K562 (cell line): Measurements from ENCODE around the gene RPS19. TPM values are rescaled to one million over a fixed set of nuclear protein-coding genes. Genes with fewer than 3 reads are reported as not detected.

Source experiments
- ATAC-seq: fragments of 200-7000 bp; cut with Tn5 transposase; 3 replicates; pipeline ENCODE4 v1.9.1; 2020; ENCODE audit warnings: moderate library complexity
- BruUV-seq: library from RNA; stranded (reverse); fragments of 400-500 nt; replicated peaks from 2 replicates; lab custom pipeline; 2021; lab: Mats Ljungman, UMichigan
- CTCF ChIA-PET: fragments of 300-600 bp; formaldehyde crosslinking; extraction: SDS; loops from one replicate; lab custom pipeline; 2021; ENCODE audit warnings: low intra/inter-chr PET ratio; lab: Yijun Ruan, JAX
- POLR2A ChIA-PET: fragments of 300-600, 350-650 bp; sonication (Branson Sonifier 250); formaldehyde crosslinking; extraction: SDS; loops from one replicate; lab custom pipeline; 2021; ENCODE audit warnings: antibody characterized with exemption, inconsistent platforms; lab: Yijun Ruan, JAX
- DNase-seq, 4 experiments: peaks; one replicate each; pipeline versions ENCODE4 v3.0.0 to v3.0.0-alpha.2; 2011 to 2018; ENCODE audit warnings: low spot score in 3 of 4, mixed read lengths in 3 of 4; ENCODE audit errors: extremely low read depth in 1 of 4
- FAIRE-seq: peaks from 2 replicates; lab custom pipeline; 2011; peaks lifted over from hg19 to GRCh38; lab: Jason Lieb, UNC
- H2AFZ ChIP-seq: 2 replicates; pipeline ENCODE4 v1.6.0; 2011; ENCODE audit warnings: low read depth, low read length, control low read depth, inconsistent platforms
- H3K27ac ChIP-seq: fragments of 200-600 bp; 3 replicates; pipeline ENCODE4 v1.8.0; 2011; ENCODE audit warnings: low read depth, mild to moderate bottlenecking, control low read depth, inconsistent platforms, low read length, moderate library complexity, mixed read lengths; ENCODE audit errors: extremely low read depth
- H3K27me3 ChIP-seq, 2 experiments: fragments of 300-600 bp in 1 of 2; 2 replicates in 1 of 2; 3 replicates in 1 of 2; pipeline versions ENCODE4 v1.6.0 to v1.8.0; 2011; ENCODE audit warnings: inconsistent platforms in 2 of 2, low read length in 2 of 2, mild to moderate bottlenecking in 1 of 2, mixed read lengths in 1 of 2, moderate library complexity in 1 of 2; ENCODE audit not compliant: control insufficient read depth in 2 of 2, insufficient read depth in 2 of 2
- H3K36me3 ChIP-seq: fragments of 300-600 bp; 3 replicates; pipeline ENCODE4 v1.8.0; 2011; ENCODE audit warnings: mild to moderate bottlenecking, low read length, inconsistent platforms; ENCODE audit not compliant: control insufficient read depth, insufficient read depth
- H3K4me1 ChIP-seq, 2 experiments: fragments of 200-600 bp in 1 of 2; replicated peaks in 1 of 2; 2 replicates in 1 of 2; 3 replicates in 1 of 2; pipeline versions ENCODE4 v1.5.1 to v1.8.0; 2011; ENCODE audit warnings: inconsistent platforms in 2 of 2, low read length in 2 of 2, mild to moderate bottlenecking in 1 of 2, mixed read lengths in 1 of 2, moderate library complexity in 1 of 2; ENCODE audit not compliant: control insufficient read depth in 2 of 2, insufficient read depth in 2 of 2
- H3K4me2 ChIP-seq: 2 replicates; pipeline ENCODE4 v1.6.1; 2011; ENCODE audit warnings: low read length, control low read depth, inconsistent platforms, mixed read lengths; ENCODE audit not compliant: insufficient read depth
- H3K4me3 ChIP-seq: fragments of 200-600 bp; sonication (generic), shearing (Covaris generic); 2 replicates; pipeline ENCODE4 v1.5.1; 2016; ENCODE audit warnings: control low read depth, inconsistent platforms
- H3K79me2 ChIP-seq: fragments of 200-600 bp; 3 replicates; pipeline ENCODE4 v1.8.0; 2011; ENCODE audit warnings: low read length, inconsistent platforms; ENCODE audit not compliant: control insufficient read depth, insufficient read depth
- H3K9ac ChIP-seq, 2 experiments: 2 replicates each; pipeline versions ENCODE4 v1.6.0 to v1.6.1; 2011; ENCODE audit warnings: low read depth in 2 of 2, low read length in 2 of 2, control low read depth in 1 of 2, inconsistent platforms in 1 of 2, mild to moderate bottlenecking in 1 of 2, mixed read lengths in 1 of 2; ENCODE audit not compliant: insufficient read depth in 1 of 2
- H3K9me1 ChIP-seq: one replicate; pipeline ENCODE4 v1.6.0; 2011; ENCODE audit warnings: inconsistent platforms, mild to moderate bottlenecking, low read length, moderate library complexity; ENCODE audit not compliant: control insufficient read depth, insufficient read depth
- H3K9me3 ChIP-seq: replicated peaks from 2 replicates; pipeline ENCODE4 v1.5.1; 2011; ENCODE audit warnings: low read depth, low read length, inconsistent platforms; ENCODE audit not compliant: control insufficient read depth, insufficient read depth
- H4K20me1 ChIP-seq: replicated peaks from 2 replicates; pipeline ENCODE4 v1.6.1; 2011; ENCODE audit warnings: low read length, inconsistent platforms, mixed read lengths; ENCODE audit not compliant: control insufficient read depth, insufficient read depth
- CSDE1 ChIP-seq, 2 experiments: fragments of 450-650 bp; IDR thresholded peaks; 2 replicates each; pipeline ENCODE4 v1.6.1; 2016; ENCODE audit warnings: mild to moderate bottlenecking in 1 of 2
- MAX ChIP-seq: sonication (generic); formaldehyde crosslinking; IDR thresholded peaks from 2 replicates; pipeline ENCODE4 v1.9.0; 2022; ENCODE audit warnings: mild to moderate bottlenecking, missing genetic modification reagents
- NR2F6 ChIP-seq: fragments of 450-650 bp; formaldehyde crosslinking; IDR thresholded peaks from 2 replicates; pipeline ENCODE4 v1.4.0; 2020; ENCODE audit warnings: mild to moderate bottlenecking
- PHB ChIP-seq: fragments of 250-450 bp; sonication (Bioruptor Pico); IDR thresholded peaks from 2 replicates; pipeline ENCODE4 v1.5.0; 2021
- POLR2G ChIP-seq: fragments of 200-400 bp; formaldehyde crosslinking; IDR thresholded peaks from 2 replicates; pipeline ENCODE4 v1.6.1; 2017; ENCODE audit warnings: low read depth, mild to moderate bottlenecking, antibody characterized with exemption, low read length, moderate library complexity
- RBFOX2 ChIP-seq: fragments of 200-400 bp; formaldehyde crosslinking; IDR thresholded peaks from 2 replicates; pipeline ENCODE4 v1.6.1; 2017; ENCODE audit warnings: low read depth, mild to moderate bottlenecking, low read length, moderate library complexity
- ZBTB43 ChIP-seq: sonication (generic); formaldehyde crosslinking; IDR thresholded peaks from 2 replicates; pipeline ENCODE4 v1.8.0; 2023; ENCODE audit warnings: mild to moderate bottlenecking, missing genetic modification reagents
- WGBS: fragments of 100-300 bp; shearing (Covaris generic); methylation state at CpG from one replicate; pipeline ENCODE4 v1.1.6; 2016; ENCODE audit warnings: low coverage, mixed read lengths; ENCODE audit not compliant: insufficient coverage; ENCODE audit errors: missing lambda C conversion rate; 5-methylcytosine and 5-hydroxymethylcytosine counted together
- in situ Hi-C: fragments of 300-500 bp; cut with MboI; formaldehyde crosslinking; loops from 4 replicates; pipeline ENCODE4 v1.15.0; 2018; ENCODE audit warnings: inconsistent platforms, mixed read lengths
- intact Hi-C: fragments of 100-400 bp; cut with micrococcal nuclease; formaldehyde crosslinking; loops from 2 replicates; pipeline ENCODE4 v1.14.2; 2022
- polyA plus RNA-seq, 8 experiments: library from polyadenylated mRNA; depleted of rRNA in 4 of 8; stranded (reverse) in 5 of 8; unstranded in 3 of 8; fragments of >200 nt; fragmentation: Nextera tagmentation in 2 of 8; fragmentation: Illumina TruSeq in 1 of 8; extraction: Ambion mirVana in 2 of 8; extraction: Trizol in 1 of 8; gene quantifications; 2 replicates each; pipeline versions ENCODE4 v1.2.1 to v1.2.3, GENCODE V29; 2011 to 2014; ENCODE audit warnings: inconsistent platforms in 1 of 8, missing spikeins in 1 of 8
- total RNA-seq, 7 experiments: library from RNA; depleted of rRNA in 6 of 7; stranded (reverse); fragments of >200 nt in 6 of 7; fragmentation: Illumina TruSeq in 2 of 7; extraction: Trizol in 2 of 7; gene quantifications; 2 replicates each; pipeline versions ENCODE4 v1.2.1 to v1.2.3, GENCODE V29; 2011 to 2021; ENCODE audit warnings: low replicate concordance in 1 of 7
- TF ChIP-seq, protein P1 (sequence below), 3 experiments: IDR thresholded peaks in 2 of 3; conservative IDR thresholded peaks in 1 of 3; 2 replicates each; pipeline ENCODE4 v1.5.1; 2011 to 2012; ENCODE audit warnings: low read length in 3 of 3, mild to moderate bottlenecking in 3 of 3, control low read depth in 2 of 3, improper control_type of control experiment in 1 of 3, inconsistent platforms in 1 of 3, low read depth in 1 of 3, mixed read lengths in 1 of 3, moderate library complexity in 1 of 3; ENCODE audit not compliant: insufficient read depth in 2 of 3

Gene RPS19
- total and polyA plus RNA-seq, 9 of the 15 experiments (the other 6 are each of a cell fraction or from before 2014, with no cell fraction given) = 1,964 to 3,408 (median 2,747) TPM

GRCh38 chr19:41894350-41894749 is 34.3 kb downstream of the RPS19 start (continued):
- no peak for TF ChIP-seq CSDE1 (IDR thresholded peaks at IDR 0.05)

GRCh38 chr19:41895745-41896580 is 35.9 kb downstream of the RPS19 start:
- FAIRE-seq = no peak

More at GRCh38 chr19:41895745-41896580, 35.9 kb downstream of the RPS19 start:
- DNase-seq = no peak
- Histone ChIP-seq H2AFZ (no peak overlapping the region), H3K4me3 (no peak overlapping the region), H3K9ac (peak overlapping the region in 1 of 2 experiments; percentile 52; a peak in 1 of 4 replicates), H3K27me3 (no peaks in the 10 kb centered on the region), H3K9me1 (no peaks in the 10 kb centered on the region), H3K79me2 (no peaks in the 10 kb centered on the region), H3K9me3 (no peaks in the 10 kb centered on the region), H3K4me2 (no peak overlapping the region), H3K36me3 (peaks cover 78% of the 10 kb centered on the region), H3K27ac (no peak overlapping the region), H4K20me1 (no peaks in the 10 kb centered on the region), H3K4me1 (peaks cover 0 to 26% of the 10 kb centered on the region in 2 experiments; a peak in 2 of 5 replicates)
- peak; percentile 66 for ATAC-seq
- TF ChIP-seq ZBTB43 (CRISPR knock-in tag) (no peak), POLR2G (peak; percentile 56), RBFOX2 (peak; percentile 41; the same call in 1 of the 2 replicates), PHB (no peak), MAX (CRISPR knock-in tag) (peak; percentile 13; the same call in 1 of the 2 replicates), NR2F6 (CRISPR knock-in tag) (no peak)
- TF ChIP-seq, protein P1, sequence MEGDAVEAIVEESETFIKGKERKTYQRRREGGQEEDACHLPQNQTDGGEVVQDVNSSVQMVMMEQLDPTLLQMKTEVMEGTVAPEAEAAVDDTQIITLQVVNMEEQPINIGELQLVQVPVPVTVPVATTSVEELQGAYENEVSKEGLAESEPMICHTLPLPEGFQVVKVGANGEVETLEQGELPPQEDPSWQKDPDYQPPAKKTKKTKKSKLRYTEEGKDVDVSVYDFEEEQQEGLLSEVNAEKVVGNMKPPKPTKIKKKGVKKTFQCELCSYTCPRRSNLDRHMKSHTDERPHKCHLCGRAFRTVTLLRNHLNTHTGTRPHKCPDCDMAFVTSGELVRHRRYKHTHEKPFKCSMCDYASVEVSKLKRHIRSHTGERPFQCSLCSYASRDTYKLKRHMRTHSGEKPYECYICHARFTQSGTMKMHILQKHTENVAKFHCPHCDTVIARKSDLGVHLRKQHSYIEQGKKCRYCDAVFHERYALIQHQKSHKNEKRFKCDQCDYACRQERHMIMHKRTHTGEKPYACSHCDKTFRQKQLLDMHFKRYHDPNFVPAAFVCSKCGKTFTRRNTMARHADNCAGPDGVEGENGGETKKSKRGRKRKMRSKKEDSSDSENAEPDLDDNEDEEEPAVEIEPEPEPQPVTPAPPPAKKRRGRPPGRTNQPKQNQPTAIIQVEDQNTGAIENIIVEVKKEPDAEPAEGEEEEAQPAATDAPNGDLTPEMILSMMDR (IDR thresholded peaks at IDR 0.05 in 2 of 3, conservative IDR thresholded peaks at IDR 0.05 in 1 of 3; ENCODE audit: insufficient read depth in 2 of 3, low read depth in 1 of 3, low read length in 3 of 3) = peak; percentile 12 to 47 (median 28); a peak in 2 of 6 replicates
- intact Hi-C loops = no loop called here
- BruUV-seq = no TSS peak
- WGBS = 85% methylated on average over 16 of the region's 19 CpGs
- CTCF ChIA-PET = no interaction called here
- in situ Hi-C loops = no loop called here
- POLR2A ChIA-PET = interaction anchor here (0.7 kb wide), 2 partner anchors 14 to 457 kb away, joined by 3 read pairs; no protein-coding TSS in a partner anchor
